SK-N-SH (cell line): ENCODE measurements around the gene NEU3. TPM values are rescaled to one million over a fixed set of nuclear protein-coding genes. Genes with fewer than 3 reads are reported as not detected.
A peak's percentile ranks its signal among the peaks of the same experiment; 100 is the strongest.
"Not testable (repeated sequence)": the region's sequence is repeated elsewhere in the genome, so short reads cannot be mapped to it uniquely, and the experiment has no call there.

Experiments used
- CTCF ChIA-PET: fragments of 300-600, 350-600 bp; formaldehyde crosslinking; extraction: SDS; loops from one replicate; lab custom pipeline; 2021; lab: Yijun Ruan, JAX
- POLR2A ChIA-PET: fragments of 350-600 bp; sonication (Branson Sonifier 250); formaldehyde crosslinking; extraction: SDS; loops from one replicate; lab custom pipeline; 2020; ENCODE audit warnings: antibody characterized with exemption, inconsistent platforms; lab: Yijun Ruan, JAX
- DNase-seq: peaks from one replicate; pipeline ENCODE4 v3.0.0; 2012
- H2AFZ ChIP-seq: fragments of 200-600 bp; sonication (generic); 2 replicates; pipeline ENCODE4 v1.8.1; 2016; ENCODE audit warnings: antibody characterized with exemption, mild to moderate bottlenecking, low read depth
- H3F3A ChIP-seq: fragments of 200-600 bp; sonication (generic); replicated peaks from 2 replicates; pipeline ENCODE3; 2016; ENCODE audit warnings: antibody characterized with exemption, mild to moderate bottlenecking; ENCODE audit not compliant: insufficient read depth
- H3K27ac ChIP-seq, 2 experiments: fragments of 200-500 bp in 1 of 2; fragments of 200-600 bp in 1 of 2; sonication (Bioruptor generic) in 1 of 2; sonication (generic), shearing (Covaris generic) in 1 of 2; 2 replicates each; pipeline versions ENCODE4 v1.5.1 to v1.6.1; 2014 to 2016; ENCODE audit warnings: low read depth in 2 of 2, inconsistent platforms in 1 of 2, low read length in 1 of 2, mild to moderate bottlenecking in 1 of 2, mixed read lengths in 1 of 2
- H3K27me3 ChIP-seq: fragments of 200-600 bp; sonication (generic), shearing (Covaris generic); 2 replicates; pipeline ENCODE4 v1.6.1; 2016; ENCODE audit warnings: mixed run types; ENCODE audit not compliant: insufficient read depth
- H3K36me3 ChIP-seq, 2 experiments: fragments of 200-500 bp in 1 of 2; fragments of 200-600 bp in 1 of 2; sonication (Bioruptor generic) in 1 of 2; sonication (generic) in 1 of 2; replicated peaks in 1 of 2; 2 replicates each; pipeline versions ENCODE3 to v1.5.1; 2014 to 2016; ENCODE audit warnings: low read length in 1 of 2, mild to moderate bottlenecking in 1 of 2; ENCODE audit not compliant: insufficient read depth in 2 of 2, control insufficient read depth in 1 of 2
- H3K4me1 ChIP-seq, 2 experiments: fragments of 200-500 bp in 1 of 2; fragments of 200-600 bp in 1 of 2; sonication (Bioruptor generic) in 1 of 2; sonication (generic), shearing (Covaris generic) in 1 of 2; 2 replicates each; pipeline versions ENCODE4 v1.5.1 to v1.6.1; 2014 to 2016; ENCODE audit warnings: low read depth in 1 of 2, low read length in 1 of 2, mixed run types in 1 of 2; ENCODE audit not compliant: insufficient read depth in 2 of 2, control insufficient read depth in 1 of 2
- H3K4me2 ChIP-seq: fragments of 200-600 bp; sonication (generic), shearing (Covaris generic); 2 replicates; pipeline ENCODE4 v1.6.1; 2017; ENCODE audit warnings: mixed run types
- H3K4me3 ChIP-seq, 2 experiments: fragments of 200-500 bp in 1 of 2; fragments of 200-600 bp in 1 of 2; sonication (Bioruptor generic) in 1 of 2; sonication (generic), shearing (Covaris generic) in 1 of 2; 2 replicates each; pipeline versions ENCODE4 v1.5.1 to v1.8.1; 2014 to 2016; ENCODE audit warnings: low read depth in 2 of 2, inconsistent platforms in 1 of 2, low read length in 1 of 2, mild to moderate bottlenecking in 1 of 2, mixed read lengths in 1 of 2, moderate library complexity in 1 of 2
- H3K79me2 ChIP-seq: fragments of 200-600 bp; sonication (generic); 2 replicates; pipeline ENCODE4 v1.8.1; 2017; ENCODE audit warnings: mild to moderate bottlenecking; ENCODE audit not compliant: insufficient read depth
- H3K9ac ChIP-seq: fragments of 200-600 bp; sonication (generic); 2 replicates; pipeline ENCODE4 v1.6.1; 2017; ENCODE audit warnings: mixed run types
- H3K9me2 ChIP-seq: fragments of 200-600 bp; sonication (generic); 2 replicates; pipeline ENCODE4 v1.6.1; 2017; ENCODE audit warnings: mixed run types
- H3K9me3 ChIP-seq: fragments of 200-600 bp; sonication (generic); 2 replicates; pipeline ENCODE4 v1.6.1; 2017; ENCODE audit warnings: mixed run types, mild to moderate bottlenecking, moderate library complexity
- H4K20me1 ChIP-seq: fragments of 200-600 bp; sonication (generic); 2 replicates; pipeline ENCODE4 v1.6.1; 2017; ENCODE audit warnings: mild to moderate bottlenecking, mixed run types; ENCODE audit not compliant: insufficient read depth
- CHD2 ChIP-seq: fragments of 150-350 bp; IDR thresholded peaks from 2 replicates; pipeline ENCODE4 v1.6.1; 2018; ENCODE audit warnings: low read length; ENCODE audit not compliant: partially characterized antibody
- EP300 ChIP-seq, 2 experiments: IDR thresholded peaks; 2 replicates each; pipeline versions ENCODE4 v1.4.0 to v1.6.1; 2012; ENCODE audit warnings: borderline replicate concordance in 1 of 2, low read depth in 1 of 2, low read length in 1 of 2
- GABPA ChIP-seq: IDR thresholded peaks from 2 replicates; pipeline ENCODE4 v1.4.0; 2012; ENCODE audit warnings: low read depth, mild to moderate bottlenecking
- MAX ChIP-seq: IDR thresholded peaks from 2 replicates; pipeline ENCODE4 v1.4.0; 2012; ENCODE audit warnings: low read depth
- MEF2A ChIP-seq: IDR thresholded peaks from 2 replicates; pipeline ENCODE4 v1.4.0; 2012; ENCODE audit warnings: low read depth, borderline replicate concordance
- MXI1 ChIP-seq: IDR thresholded peaks from 2 replicates; pipeline ENCODE4 v1.6.1; 2012; ENCODE audit warnings: mild to moderate bottlenecking, low read depth, low read length, improper control_type of control experiment
- NRF1 ChIP-seq: IDR thresholded peaks from 2 replicates; pipeline ENCODE4 v1.6.1; 2012; ENCODE audit warnings: low read depth, mild to moderate bottlenecking, low read length
- RCOR1 ChIP-seq: fragments of 150-350 bp; IDR thresholded peaks from 2 replicates; pipeline ENCODE4 v1.6.1; 2017; ENCODE audit warnings: antibody characterized with exemption, low read length
- SIN3A ChIP-seq: IDR thresholded peaks from 2 replicates; pipeline ENCODE4 v1.6.1; 2012; ENCODE audit warnings: low read depth, mild to moderate bottlenecking, low read length, moderate library complexity, borderline replicate concordance
- SMC3 ChIP-seq: IDR thresholded peaks from 2 replicates; pipeline ENCODE4 v1.6.1; 2012; ENCODE audit warnings: low read depth, low read length, improper control_type of control experiment
- TAF1 ChIP-seq: IDR thresholded peaks from 2 replicates; pipeline ENCODE4 v1.6.1; 2012; ENCODE audit warnings: low read depth, mild to moderate bottlenecking, low read length, moderate library complexity, borderline replicate concordance
- TEAD4 ChIP-seq: IDR thresholded peaks from 2 replicates; pipeline ENCODE4 v1.4.0; 2012; ENCODE audit warnings: mild to moderate bottlenecking, borderline replicate concordance; ENCODE audit not compliant: insufficient read depth
- WGBS: methylation state at CpG from one replicate; pipeline ENCODE4 v1.1.6; 2017; ENCODE audit warnings: low lambda C conversion rate; 5-methylcytosine and 5-hydroxymethylcytosine counted together
- polyA plus RNA-seq, 3 experiments: library from polyadenylated mRNA; depleted of rRNA; stranded (reverse); fragments of >200 nt; gene quantifications; 2 replicates each; pipeline ENCODE4 v1.2.3, GENCODE V29; 2012
- TF ChIP-seq, protein P1 (sequence below): fragments of 150-350 bp; IDR thresholded peaks from 2 replicates; pipeline ENCODE4 v1.6.1; 2017; ENCODE audit warnings: antibody characterized with exemption, low read length, low read depth, borderline replicate concordance

NEU3 gene
- polyA plus RNA-seq, 1 of the 3 experiments (the other 2 are of a cell fraction), result 5.7 TPM

- Histone ChIP-seq H3K4me3 (peak overlapping the region; percentile 90 to 94), H3K4me1 (peaks cover 0 to 10% of the 10 kb centered on the region in 2 experiments; a peak in 2 of 4 replicates), H2AFZ (peak overlapping the region; percentile 94), H3F3A (peaks cover 14% of the 10 kb centered on the region), H3K4me2 (peak overlapping the region; percentile 98), H3K9ac (peak overlapping the region; percentile 88), H4K20me1 (no peaks in the 10 kb centered on the region), H3K27ac (peak overlapping the region; percentile 57 to 75), H3K9me3 (no peaks in the 10 kb centered on the region), H3K36me3 (peaks cover 0 to 1% of the 10 kb centered on the region in 2 experiments), H3K27me3 (no peaks in the 10 kb centered on the region), H3K9me2 (no peaks in the 10 kb centered on the region), H3K79me2 (peaks cover 12% of the 10 kb centered on the region; the same call in 1 of the 2 replicates)
- 6% methylated on average over 8 of the region's 8 CpGs for WGBS
- POLR2A ChIA-PET, result interaction anchor here (0.8 to 1.4 kb wide), 3 partner anchors 22 to 60 kb away, joined by 3 to 9 read pairs (median 7); partner anchors contain the start of genes SPCS2 and XRRA1
- TF ChIP-seq MAX (0 out of 2 replicates have a peak, but pooled peaks have one; percentile 34), RCOR1 (no peak), MXI1 (0 out of 2 replicates have a peak, but pooled peaks have one; percentile 2)
- CTCF ChIA-PET, result interaction anchor here (1.0 to 1.6 kb wide), 8 partner anchors 30 to 259 kb away, joined by 3 to 8 read pairs (median 5); no protein-coding TSS in a partner anchor
- peak; percentile 32 for DNase-seq
Observed at GRCh38 chr11:74989260-74989638, 516 bp downstream of the NEU3 start.

- DNase-seq, H3K9me2 ChIP-seq, H3K4me3 ChIP-seq, H4K20me1 ChIP-seq, H3K27ac ChIP-seq, H3K9me3 ChIP-seq, H3K4me2 ChIP-seq, H3K4me1 ChIP-seq, H2AFZ ChIP-seq, H3K9ac ChIP-seq, H3K27me3 ChIP-seq, POLR2A ChIA-PET: not testable (repeated sequence)
- CTCF ChIA-PET, result interaction anchor here (1.5 kb wide), 2 partner anchors 252 to 258 kb away, joined by 3 to 6 read pairs; no protein-coding TSS in a partner anchor
- peaks cover 12% of the 10 kb centered on the region; the same call in 1 of the 2 replicates for H3K79me2 ChIP-seq
- H3K36me3 ChIP-seq, result peaks cover 0 to 10% of the 10 kb centered on the region in 2 experiments
- peaks cover 14% of the 10 kb centered on the region for H3F3A ChIP-seq
- 95% methylated on average over 4 of the region's 4 CpGs for WGBS
Observed at GRCh38 chr11:74990150-74990549, 1.4 kb downstream of the NEU3 start.

DNA sequence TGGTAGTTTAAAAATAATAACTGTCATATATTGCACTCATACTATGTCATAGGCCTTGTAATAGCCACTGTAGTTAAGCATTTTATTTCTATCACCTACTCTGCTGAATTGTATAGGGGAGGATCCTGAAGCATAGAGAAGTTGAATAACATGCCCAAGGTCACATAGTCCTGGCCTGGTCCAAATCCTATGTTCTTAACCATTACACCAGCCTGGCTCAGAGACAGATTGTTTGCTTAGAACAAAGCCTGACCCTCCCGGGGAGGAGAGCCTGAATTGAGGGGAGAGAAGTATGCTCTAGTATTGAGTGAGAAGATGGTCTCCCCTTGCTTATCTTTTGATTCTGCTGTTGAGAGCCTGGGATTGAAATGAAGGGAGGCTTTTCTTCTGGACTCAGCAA, 2.2 kb downstream of the NEU3 start:
- no peak overlapping the region for H2AFZ ChIP-seq
- no peak overlapping the region for H3K9ac ChIP-seq
- H3K4me2 ChIP-seq, result no peak overlapping the region
- 90% methylated on average over 1 of the region's 1 CpG for WGBS
- no peaks in the 10 kb centered on the region for H3K9me3 ChIP-seq
- no peak overlapping the region for H3K27ac ChIP-seq
- ChIA-PET CTCF (no interaction called here), POLR2A (no interaction called here)
- H3F3A ChIP-seq, result peaks cover 11% of the 10 kb centered on the region
- DNase-seq, result no peak
- TF ChIP-seq EP300 (IDR thresholded peaks at IDR 0.05; ENCODE audit: borderline replicate concordance in 1 of 2, low read depth in 1 of 2, low read length in 1 of 2), result no peak
- TF ChIP-seq CHD2, result no peak
- TF ChIP-seq SMC3, result no peak
- no peak for TF ChIP-seq MEF2A
- TF ChIP-seq SIN3A, result no peak
- TF ChIP-seq TAF1, result no peak
- TF ChIP-seq NRF1, result no peak
- TF ChIP-seq, protein P1, sequence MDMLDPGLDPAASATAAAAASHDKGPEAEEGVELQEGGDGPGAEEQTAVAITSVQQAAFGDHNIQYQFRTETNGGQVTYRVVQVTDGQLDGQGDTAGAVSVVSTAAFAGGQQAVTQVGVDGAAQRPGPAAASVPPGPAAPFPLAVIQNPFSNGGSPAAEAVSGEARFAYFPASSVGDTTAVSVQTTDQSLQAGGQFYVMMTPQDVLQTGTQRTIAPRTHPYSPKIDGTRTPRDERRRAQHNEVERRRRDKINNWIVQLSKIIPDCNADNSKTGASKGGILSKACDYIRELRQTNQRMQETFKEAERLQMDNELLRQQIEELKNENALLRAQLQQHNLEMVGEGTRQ, result no peak
- no peak for TF ChIP-seq GABPA
- no peak for TF ChIP-seq TEAD4
- TF ChIP-seq, all 33 proteins: peak for 0
- H3K4me3 ChIP-seq, result no peak overlapping the region
- no peaks in the 10 kb centered on the region for H3K9me2 ChIP-seq
- peaks cover 0 to 10% of the 10 kb centered on the region in 2 experiments; a peak in 2 of 4 replicates for H3K4me1 ChIP-seq
- H3K27me3 ChIP-seq, result no peaks in the 10 kb centered on the region
- H4K20me1 ChIP-seq, result no peaks in the 10 kb centered on the region
- peaks cover 6 to 13% of the 10 kb centered on the region in 2 experiments for H3K36me3 ChIP-seq
- H3K79me2 ChIP-seq, result peaks cover 12% of the 10 kb centered on the region; the same call in 1 of the 2 replicates
